ENCODE results near the gene MAP3K7CL.

GRCh38 chr21:29115899-29116298 lies 14.5 kb upstream of the MAP3K7CL start:
- no peak for TF ChIP-seq POLR2A (IDR thresholded peaks at IDR 0.05; ENCODE audit: extremely low read depth, insufficient read length)
- no peak for TF ChIP-seq MYC (IDR thresholded peaks at IDR 0.05; ENCODE audit: low read depth, low read length)
- no peak for TF ChIP-seq CTCF (IDR thresholded peaks at IDR 0.05; ENCODE audit: low read depth, low read length)
- TF ChIP-seq MAX (IDR thresholded peaks at IDR 0.05; ENCODE audit: low read depth, low read length) = no peak

Measured in NB4 (cell line).